PC-9 (cell line): ENCODE measurements around the gene TANC1. TPM values are rescaled to one million over a fixed set of nuclear protein-coding genes. Genes with fewer than 3 reads are reported as not detected.
A peak's percentile ranks its signal among the peaks of the same experiment; 100 is the strongest.
"Not testable (repeated sequence)": the region's sequence is repeated elsewhere in the genome, so short reads cannot be mapped to it uniquely, and the experiment has no call there.

Experiments used
- BruUV-seq: library from RNA; stranded (reverse); fragments of 400-500 nt; replicated peaks from 2 replicates; lab custom pipeline; 2021; lab: Mats Ljungman, UMichigan
- CTCF ChIA-PET: fragments of 300-600 bp; sonication (Branson Sonifier 250); formaldehyde crosslinking; loops from one replicate; lab custom pipeline; 2022; ENCODE audit warnings: antibody characterized with exemption; lab: Charles Lee
- POLR2A ChIA-PET: fragments of 300-600 bp; sonication (Branson Sonifier 250); formaldehyde crosslinking; loops from one replicate; lab custom pipeline; 2022; ENCODE audit warnings: antibody characterized with exemption; ENCODE audit not compliant: unreplicated experiment; lab: Charles Lee
- DNase-seq, 2 experiments: peaks; one replicate each; pipeline versions ENCODE4 v3.0.0 to v3.0.0-alpha.2; 2015 to 2022; ENCODE audit warnings: mixed read lengths in 1 of 2
- H2AFZ ChIP-seq: fragments of 200-600 bp; sonication (generic); 2 replicates; pipeline ENCODE4 v1.8.1; 2017; ENCODE audit warnings: antibody characterized with exemption
- H3F3A ChIP-seq: fragments of 200-600 bp; sonication (generic); 2 replicates; pipeline ENCODE4 v1.8.1; 2017; ENCODE audit warnings: antibody characterized with exemption, mild to moderate bottlenecking, low read depth; ENCODE audit not compliant: insufficient read depth
- H3K27ac ChIP-seq: fragments of 200-600 bp; sonication (generic); 2 replicates; pipeline ENCODE4 v1.6.1; 2016; ENCODE audit warnings: mixed run types
- H3K27me3 ChIP-seq: fragments of 200-600 bp; sonication (generic); 2 replicates; pipeline ENCODE4 v1.6.1; 2016; ENCODE audit warnings: low read depth, mixed run types; ENCODE audit not compliant: insufficient read depth
- H3K36me3 ChIP-seq: fragments of 200-600 bp; sonication (generic); 2 replicates; pipeline ENCODE4 v1.6.1; 2016; ENCODE audit warnings: low read depth, mixed run types
- H3K4me1 ChIP-seq: fragments of 200-600 bp; sonication (generic); replicated peaks from 2 replicates; pipeline ENCODE4 v1.6.1; 2016; ENCODE audit warnings: mixed run types; ENCODE audit not compliant: insufficient read depth
- H3K4me2 ChIP-seq: fragments of 200-600 bp; sonication (generic); 2 replicates; pipeline ENCODE4 v1.6.1; 2017; ENCODE audit warnings: mixed run types
- H3K4me3 ChIP-seq: fragments of 200-600 bp; sonication (generic); 2 replicates; pipeline ENCODE4 v1.6.1; 2016; ENCODE audit warnings: mixed run types
- H3K79me2 ChIP-seq: fragments of 200-600 bp; sonication (generic); 2 replicates; pipeline ENCODE4 v1.6.1; 2017; ENCODE audit warnings: low read depth, mixed run types
- H3K9me2 ChIP-seq: fragments of 200-600 bp; sonication (generic); 2 replicates; pipeline ENCODE4 v1.8.1; 2017; ENCODE audit warnings: mild to moderate bottlenecking; ENCODE audit not compliant: insufficient read depth
- H3K9me3 ChIP-seq: fragments of 200-600 bp; sonication (generic); 2 replicates; pipeline ENCODE4 v1.8.1; 2016; ENCODE audit warnings: low read depth; ENCODE audit not compliant: insufficient read depth
- H4K20me1 ChIP-seq: fragments of 200-600 bp; sonication (generic); 2 replicates; pipeline ENCODE4 v1.8.1; 2017; ENCODE audit not compliant: insufficient read depth
- EZH2 ChIP-seq: fragments of 200-600 bp; sonication (generic); IDR thresholded peaks from 2 replicates; pipeline ENCODE4 v1.8.0; 2017; ENCODE audit warnings: antibody characterized with exemption, low read depth
- intact Hi-C: fragments of 100-400 bp; cut with micrococcal nuclease; formaldehyde crosslinking; loops from one replicate; pipeline ENCODE4 v1.10.0; 2022; ENCODE audit not compliant: unreplicated experiment
- total RNA-seq: library from RNA; stranded (reverse); gene quantifications from 2 replicates; pipeline ENCODE4 v1.2.3, GENCODE V29; 2021
- TF ChIP-seq, protein P1 (sequence below): fragments of 200-600 bp; sonication (generic); conservative IDR thresholded peaks from 2 replicates; pipeline ENCODE4 v1.6.1; 2017; ENCODE audit warnings: mixed run types, antibody characterized with exemption, mild to moderate bottlenecking, moderate library complexity

Gene TANC1
- total RNA-seq, 1 experiment from 2014 or later = 26.0 TPM

DNA sequence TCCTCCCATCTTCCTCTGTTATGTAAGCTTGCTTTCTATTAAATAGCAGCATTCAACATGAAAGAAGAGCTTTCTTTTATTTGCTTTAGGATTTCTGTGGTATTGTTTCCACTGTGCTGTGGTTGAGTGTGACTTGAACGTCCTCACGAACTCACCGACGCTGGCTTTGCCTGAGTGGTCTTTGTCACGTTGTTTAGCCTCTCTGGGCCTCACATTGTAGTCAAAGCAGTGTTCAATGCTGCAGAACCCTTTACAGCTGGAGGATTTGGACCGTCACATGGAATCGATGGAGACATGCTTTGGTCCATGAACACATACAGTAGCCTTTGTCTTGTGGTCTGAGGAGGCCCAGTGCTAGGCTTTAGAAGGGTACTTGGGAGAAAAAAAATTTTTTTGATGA, 66.3 kb downstream of the TANC1 start:
- no peak overlapping the region for H2AFZ ChIP-seq
- intact Hi-C loops = loop anchor here (5.0 kb wide), 2 partner anchors 67 to 132 kb away; partner anchors contain the start of gene TANC1
- H3K9me3 ChIP-seq = no peaks in the 10 kb centered on the region
- peaks cover 57% of the 10 kb centered on the region for H3K79me2 ChIP-seq
- no peak overlapping the region for H3K4me3 ChIP-seq
- no peak overlapping the region for H3K4me2 ChIP-seq
- peaks cover 18% of the 10 kb centered on the region for H3F3A ChIP-seq
- POLR2A ChIA-PET = no interaction called here
- H3K36me3 ChIP-seq = no peaks in the 10 kb centered on the region
- TF ChIP-seq EZH2 = no peak
- TF ChIP-seq, protein P1, sequence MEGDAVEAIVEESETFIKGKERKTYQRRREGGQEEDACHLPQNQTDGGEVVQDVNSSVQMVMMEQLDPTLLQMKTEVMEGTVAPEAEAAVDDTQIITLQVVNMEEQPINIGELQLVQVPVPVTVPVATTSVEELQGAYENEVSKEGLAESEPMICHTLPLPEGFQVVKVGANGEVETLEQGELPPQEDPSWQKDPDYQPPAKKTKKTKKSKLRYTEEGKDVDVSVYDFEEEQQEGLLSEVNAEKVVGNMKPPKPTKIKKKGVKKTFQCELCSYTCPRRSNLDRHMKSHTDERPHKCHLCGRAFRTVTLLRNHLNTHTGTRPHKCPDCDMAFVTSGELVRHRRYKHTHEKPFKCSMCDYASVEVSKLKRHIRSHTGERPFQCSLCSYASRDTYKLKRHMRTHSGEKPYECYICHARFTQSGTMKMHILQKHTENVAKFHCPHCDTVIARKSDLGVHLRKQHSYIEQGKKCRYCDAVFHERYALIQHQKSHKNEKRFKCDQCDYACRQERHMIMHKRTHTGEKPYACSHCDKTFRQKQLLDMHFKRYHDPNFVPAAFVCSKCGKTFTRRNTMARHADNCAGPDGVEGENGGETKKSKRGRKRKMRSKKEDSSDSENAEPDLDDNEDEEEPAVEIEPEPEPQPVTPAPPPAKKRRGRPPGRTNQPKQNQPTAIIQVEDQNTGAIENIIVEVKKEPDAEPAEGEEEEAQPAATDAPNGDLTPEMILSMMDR = no peak
- DNase-seq = no peak
- no peak overlapping the region for H3K27ac ChIP-seq
- H3K9me2 ChIP-seq = no peaks in the 10 kb centered on the region
- CTCF ChIA-PET = no interaction called here
- no peaks in the 10 kb centered on the region for H4K20me1 ChIP-seq
- H3K27me3 ChIP-seq = no peaks in the 10 kb centered on the region
- no TSS peak for BruUV-seq
- peaks cover 26% of the 10 kb centered on the region for H3K4me1 ChIP-seq

- no peaks in the 10 kb centered on the region for H3K9me2 ChIP-seq
- TF ChIP-seq EZH2 = no peak
- TF ChIP-seq, protein P1 = peak; percentile 57
- H3K4me3 ChIP-seq = no peak overlapping the region
- H3K27me3 ChIP-seq = no peaks in the 10 kb centered on the region
- no TSS peak for BruUV-seq
- intact Hi-C loops = loop anchor here (1.0 to 5.0 kb wide), 3 partner anchors 82 to 141 kb away; no protein-coding TSS in a partner anchor
- no peak overlapping the region for H2AFZ ChIP-seq
- peaks cover 60% of the 10 kb centered on the region for H3K79me2 ChIP-seq
- no peak overlapping the region for H3K4me2 ChIP-seq
- no peaks in the 10 kb centered on the region for H4K20me1 ChIP-seq
- peak overlapping the region; percentile 19; the same call in 1 of the 2 replicates for H3K27ac ChIP-seq
- H3K36me3 ChIP-seq = no peaks in the 10 kb centered on the region
- ChIA-PET POLR2A (interaction anchor here (0.7 kb wide), 1 partner anchor 62 kb away, joined by 17 read pairs; no protein-coding TSS in a partner anchor), CTCF (interaction anchor here (1.0 to 1.5 kb wide), 3 partner anchors 81 to 149 kb away, joined by 3 to 7 read pairs (median 3); no protein-coding TSS in a partner anchor)
- no peaks in the 10 kb centered on the region for H3K9me3 ChIP-seq
- H3F3A ChIP-seq = peaks cover 6% of the 10 kb centered on the region
- peak; percentile 43 to 62 for DNase-seq
- H3K4me1 ChIP-seq = peaks cover 14% of the 10 kb centered on the region
Measured at GRCh38 chr2:159035790-159036411, 67.5 kb downstream of the TANC1 start.

- not testable (repeated sequence) for H3K4me2 ChIP-seq, H3K9me3 ChIP-seq, BruUV-seq, H3K9me2 ChIP-seq, H3K4me3 ChIP-seq, H4K20me1 ChIP-seq, H3K27me3 ChIP-seq, H3K36me3 ChIP-seq, H3F3A ChIP-seq, H2AFZ ChIP-seq, DNase-seq, H3K4me1 ChIP-seq, H3K27ac ChIP-seq
- intact Hi-C loops = loop anchor here (1.0 to 5.0 kb wide), 3 partner anchors 82 to 140 kb away; no protein-coding TSS in a partner anchor
- POLR2A ChIA-PET = interaction anchor here (0.7 kb wide), 1 partner anchor 63 kb away, joined by 17 read pairs; no protein-coding TSS in a partner anchor
- peaks cover 56% of the 10 kb centered on the region for H3K79me2 ChIP-seq
- CTCF ChIA-PET = interaction anchor here (1.0 to 1.5 kb wide), 3 partner anchors 80 to 148 kb away, joined by 3 to 7 read pairs (median 3); no protein-coding TSS in a partner anchor
Measured at GRCh38 chr2:159036461-159036860, 68.0 kb downstream of the TANC1 start.

DNA sequence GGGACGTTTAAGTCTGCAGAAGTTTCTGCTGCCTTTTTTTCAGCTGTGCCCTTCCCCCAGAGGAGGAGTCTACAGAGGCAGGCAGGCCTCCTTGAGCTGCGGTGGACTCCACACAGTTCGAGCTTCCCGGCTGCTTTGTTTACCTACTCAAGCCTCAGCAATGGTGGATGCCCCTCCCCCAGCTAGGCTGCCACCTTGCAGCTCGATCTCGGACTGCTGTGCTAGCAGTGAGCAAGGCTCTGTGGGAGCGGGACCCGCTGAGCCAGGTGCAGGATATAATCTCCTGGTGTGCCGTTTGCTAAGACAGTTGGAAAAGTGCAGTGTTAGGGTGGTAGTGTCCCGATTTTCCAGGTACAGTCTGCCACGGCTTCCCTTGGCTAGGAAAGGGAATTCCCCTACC, 72.9 kb downstream of the TANC1 start:
- H3K4me1 ChIP-seq, H3K4me3 ChIP-seq, H3K9me3 ChIP-seq, H3K9me2 ChIP-seq, intact Hi-C loops, POLR2A ChIA-PET, H3K4me2 ChIP-seq, H2AFZ ChIP-seq, BruUV-seq, H3K27me3 ChIP-seq, CTCF ChIA-PET, H3K27ac ChIP-seq, H3K36me3 ChIP-seq, H4K20me1 ChIP-seq, DNase-seq, H3F3A ChIP-seq: not testable (repeated sequence)
- H3K79me2 ChIP-seq = peaks cover 33% of the 10 kb centered on the region; the same call in 1 of the 2 replicates
